GM23338 (cell line): ENCODE results near the gene ARMC7. TPM values are rescaled to one million over a fixed set of nuclear protein-coding genes. Genes with fewer than 3 reads are reported as not detected.
A peak's percentile ranks its signal among the peaks of the same experiment; 100 is the strongest.

ENCODE experiments used
- ATAC-seq: fragments of 200-7000 bp; cut with Tn5 transposase; 3 replicates; pipeline ENCODE4 v1.9.1; 2020
- DNase-seq: peaks from one replicate; pipeline ENCODE4 v3.0.0-alpha.2; 2015; ENCODE audit warnings: low spot score
- H2AFZ ChIP-seq: fragments of 200-600 bp; sonication (generic); 2 replicates; pipeline ENCODE4 v1.8.0; 2016; ENCODE audit warnings: antibody characterized with exemption, mild to moderate bottlenecking, moderate library complexity
- H3F3A ChIP-seq: fragments of 200-600 bp; sonication (generic); replicated peaks from 2 replicates; pipeline ENCODE4 v1.8.0; 2017; ENCODE audit warnings: antibody characterized with exemption, mixed run types, low read depth
- H3K27ac ChIP-seq: fragments of 200-600 bp; sonication (generic); 2 replicates; pipeline ENCODE4 v1.6.1; 2016; ENCODE audit warnings: low read depth
- H3K27me3 ChIP-seq: fragments of 200-600 bp; sonication (generic); 2 replicates; pipeline ENCODE4 v1.8.0; 2016; ENCODE audit warnings: mild to moderate bottlenecking, mixed run types, moderate library complexity; ENCODE audit not compliant: insufficient read depth
- H3K36me3 ChIP-seq: fragments of 200-600 bp; sonication (generic); 2 replicates; pipeline ENCODE4 v1.8.0; 2016; ENCODE audit warnings: mild to moderate bottlenecking; ENCODE audit not compliant: insufficient read depth
- H3K4me1 ChIP-seq: fragments of 200-600 bp; sonication (generic); 2 replicates; pipeline ENCODE4 v1.8.0; 2016; ENCODE audit warnings: mild to moderate bottlenecking, moderate library complexity; ENCODE audit not compliant: insufficient read depth
- H3K4me2 ChIP-seq: fragments of 200-600 bp; sonication (generic); 2 replicates; pipeline ENCODE4 v1.7.1; 2017; ENCODE audit warnings: mixed run types
- H3K4me3 ChIP-seq: fragments of 200-600 bp; sonication (generic); 2 replicates; pipeline ENCODE4 v1.6.1; 2016; ENCODE audit warnings: mixed run types
- H3K79me2 ChIP-seq: fragments of 200-600 bp; sonication (generic); replicated peaks from 2 replicates; pipeline ENCODE4 v1.8.0; 2017; ENCODE audit warnings: mild to moderate bottlenecking; ENCODE audit not compliant: insufficient read depth
- H3K9me2 ChIP-seq: fragments of 200-600 bp; sonication (generic); 2 replicates; pipeline ENCODE4 v1.8.0; 2017; ENCODE audit not compliant: insufficient read depth
- H4K20me1 ChIP-seq: fragments of 200-600 bp; sonication (generic); replicated peaks from 2 replicates; pipeline ENCODE4 v1.8.0; 2017; ENCODE audit warnings: mild to moderate bottlenecking; ENCODE audit not compliant: insufficient read depth
- H3K27ac Mint-ChIP-seq: 2 replicates; pipeline ENCODE4 v1.8.0; 2020; ENCODE audit warnings: inconsistent platforms, mild to moderate bottlenecking, moderate library complexity, mixed read lengths
- H3K27me3 Mint-ChIP-seq: 3 replicates; pipeline ENCODE4 v1.8.0; 2022; ENCODE audit warnings: low read depth, mild to moderate bottlenecking, moderate library complexity, mixed read lengths, inconsistent platforms; ENCODE audit not compliant: insufficient read depth, poor library complexity
- H3K36me3 Mint-ChIP-seq: 3 replicates; pipeline ENCODE4 v1.8.0; 2021; ENCODE audit warnings: low read depth, mild to moderate bottlenecking, inconsistent platforms, moderate library complexity, mixed read lengths
- H3K4me1 Mint-ChIP-seq: 3 replicates; pipeline ENCODE4 v1.8.0; 2020; ENCODE audit warnings: mild to moderate bottlenecking, inconsistent platforms, mixed read lengths
- H3K4me3 Mint-ChIP-seq: 3 replicates; pipeline ENCODE4 v1.8.0; 2021; ENCODE audit warnings: moderate library complexity, mild to moderate bottlenecking, inconsistent platforms, mixed read lengths
- H3K9me3 Mint-ChIP-seq: 3 replicates; pipeline ENCODE4 v1.8.0; 2020; ENCODE audit warnings: moderate library complexity, mild to moderate bottlenecking, inconsistent platforms, mixed read lengths
- CREB1 ChIP-seq: fragments of 250-450 bp; sonication (Bioruptor Pico); IDR thresholded peaks from 2 replicates; pipeline ENCODE4 v1.5.0; 2020; ENCODE audit warnings: low read depth, mild to moderate bottlenecking, moderate library complexity
- NANOG ChIP-seq: IDR thresholded peaks from 2 replicates; pipeline ENCODE4 v1.6.1; 2016; ENCODE audit warnings: antibody characterized with exemption, borderline replicate concordance
- STAT1 ChIP-seq: IDR thresholded peaks from one replicate; pipeline ENCODE4 v1.6.1; 2016; ENCODE audit warnings: antibody characterized with exemption; ENCODE audit not compliant: unreplicated experiment
- ZNF462 ChIP-seq: fragments of 250-450 bp; sonication (Bioruptor Pico); IDR thresholded peaks from 2 replicates; pipeline ENCODE4 v1.5.0; 2020; ENCODE audit warnings: mild to moderate bottlenecking, moderate library complexity
- polyA plus RNA-seq: library from polyadenylated mRNA; unstranded; fragments of >200 nt; fragmentation: Nextera tagmentation; extraction: Ambion mirVana; gene quantifications from 2 replicates; pipeline ENCODE4 v1.2.1, GENCODE V29; 2016
- total RNA-seq: library from RNA; depleted of rRNA; stranded (reverse); fragments of >200 nt; shearing (Covaris generic); gene quantifications from 2 replicates; pipeline ENCODE4 v1.2.3, GENCODE V29; 2014

The ARMC7 gene
- total and polyA plus RNA-seq, 2 experiments from 2014 or later, result 5.6 to 8.4 TPM

GRCh38 chr17:75152523-75152921 lies 42.8 kb downstream of the ARMC7 start (continued):
- no peak for TF ChIP-seq ZNF462

- H4K20me1 ChIP-seq, result peaks cover 42% of the 10 kb centered on the region
These were observed 43.4 kb downstream of the ARMC7 start for GRCh38 chr17:75152922-75153779.

More at GRCh38 chr17:75152922-75153779, 43.4 kb downstream of the ARMC7 start:
- TF ChIP-seq STAT1 (no peak), NANOG (no peak), CREB1 (CRISPR knock-in tag) (no peak)
- Histone ChIP-seq H3K4me2 (peak overlapping the region; percentile 79), H3K79me2 (peaks cover 61% of the 10 kb centered on the region), H3K27me3 (no peaks in the 10 kb centered on the region), H3K36me3 (peaks cover 10% of the 10 kb centered on the region), H3F3A (peaks cover 28% of the 10 kb centered on the region), H3K4me1 (peaks cover 27% of the 10 kb centered on the region), H2AFZ (no peak overlapping the region), H3K27ac (peak overlapping the region; percentile 15; the same call in 1 of the 2 replicates), H3K4me3 (peak overlapping the region; percentile 63), H3K9me2 (no peaks in the 10 kb centered on the region)
- Mint-ChIP-seq H3K36me3 (peaks cover 38% of the 10 kb centered on the region), H3K4me3 (peak overlapping the region; percentile 93), H3K4me1 (peaks cover 31% of the 10 kb centered on the region), H3K27ac (peak overlapping the region; percentile 87), H3K9me3 (peaks cover 2% of the 10 kb centered on the region; the same call in 1 of the 3 replicates), H3K27me3 (peaks cover 19% of the 10 kb centered on the region)
- peak; percentile 30 for ATAC-seq
- DNase-seq, result peak; percentile 77
